Esophagus squamous epithelium (tissue), 5 donors: ENCODE measurements around the gene ZC3H7B. TPM values are rescaled to one million over a fixed set of nuclear protein-coding genes. Genes with fewer than 3 reads are reported as not detected.

Experiments used
- DNase-seq: peaks from one replicate; lab custom pipeline; 2025; lab: John Stamatoyannopoulos, UW
- H3K27ac ChIP-seq, 4 donors: fragments of 200-600 bp; sonication (generic); one replicate each; pipeline ENCODE4 v1.5.1; 2016 to 2019; ENCODE audit warnings: mild to moderate bottlenecking in 1 of 4
- H3K27me3 ChIP-seq, 4 donors: fragments of 200-600 bp; sonication (generic); 1 replicate in 3 of 4; 2 replicates in 1 of 4; pipeline versions ENCODE4 v1.5.1 to v1.6.0; 2017 to 2021; ENCODE audit warnings: antibody characterized with exemption in 1 of 4
- H3K36me3 ChIP-seq, 3 donors: fragments of 200-600 bp; sonication (generic); one replicate each; pipeline ENCODE4 v1.5.1; 2016 to 2019
- H3K4me1 ChIP-seq, 3 donors: fragments of 200-600 bp; sonication (generic); one replicate each; pipeline ENCODE4 v1.5.1; 2017 to 2019
- H3K4me3 ChIP-seq, 4 donors: fragments of 200-600 bp; sonication (generic); 1 replicate in 3 of 4; 2 replicates in 1 of 4; pipeline ENCODE4 v1.5.1; 2016 to 2019; ENCODE audit warnings: mild to moderate bottlenecking in 2 of 4, moderate library complexity in 1 of 4
- H3K9me3 ChIP-seq, 3 donors: fragments of 200-600 bp; sonication (generic); one replicate each; pipeline ENCODE4 v1.5.1; 2016 to 2019
- CTCF ChIP-seq, 6 experiments: fragments of 450-650 bp in 4 of 6; fragments of 200-600 bp in 2 of 6; sonication (generic) in 2 of 6; IDR thresholded peaks; one replicate each; pipeline ENCODE4 v1.5.1; 2016 to 2019; ENCODE audit warnings: antibody characterized with exemption in 6 of 6, mild to moderate bottlenecking in 4 of 6, moderate library complexity in 4 of 6
- POLR2A ChIP-seq, 4 donors: fragments of 450-650 bp; IDR thresholded peaks; one replicate each; pipeline ENCODE4 v1.6.1; 2017; ENCODE audit warnings: antibody characterized with exemption in 4 of 4, mild to moderate bottlenecking in 4 of 4, moderate library complexity in 3 of 4
- WGBS, 2 donors: methylation state at CpG; one replicate each; pipeline ENCODE4 v1.1.5; 2018; 5-methylcytosine and 5-hydroxymethylcytosine counted together
- intact Hi-C: fragments of 100-400 bp; cut with DNase I; formaldehyde crosslinking; loops from one replicate; pipeline ENCODE4 v1.15.0; 2022
- total RNA-seq, 4 donors: library from RNA; depleted of rRNA; stranded (reverse); fragments of >200 nt; gene quantifications; one replicate each; pipeline ENCODE4 v1.1.0, GENCODE V29; 2016
- donor health status: DM: yes; HTN: yes; CAD: no.

The ZC3H7B gene
- total RNA-seq, 4 donors from 2014 or later = 18.7 to 36.8 (median 20.9) TPM

- DNase-seq = no peak
- no peak overlapping the region for H3K4me3 ChIP-seq
- intact Hi-C loops = no loop called here
- 73 to 88% methylated on average over 3 to 4 of the region's 4 CpGs for WGBS, 2 donors
- H3K36me3 ChIP-seq = peaks cover 19 to 49% (median 24%) of the 10 kb centered on the region in 3 donors
- H3K9me3 ChIP-seq = no peaks in the 10 kb centered on the region
- no peaks in the 10 kb centered on the region for H3K27me3 ChIP-seq
- H3K4me1 ChIP-seq = peaks cover 0 to 5% (median 0%) of the 10 kb centered on the region in 3 donors
- TF ChIP-seq POLR2A (IDR thresholded peaks at IDR 0.05) (no peak), CTCF (IDR thresholded peaks at IDR 0.05) (no peak)
- no peak overlapping the region for H3K27ac ChIP-seq
These were observed 58.1 kb downstream of the ZC3H7B start for GRCh38 chr22:41359376-41359775.

GRCh38 chr22:41360126-41360525 lies 58.8 kb downstream of the ZC3H7B start:
- H3K4me3 ChIP-seq = no peak overlapping the region
- no peaks in the 10 kb centered on the region for H3K27me3 ChIP-seq
- peaks cover 0 to 7% (median 0%) of the 10 kb centered on the region in 3 donors for H3K4me1 ChIP-seq
- TF ChIP-seq CTCF (IDR thresholded peaks at IDR 0.05) (no peak), POLR2A (IDR thresholded peaks at IDR 0.05) (no peak)
- no peak for DNase-seq
- H3K27ac ChIP-seq = no peak overlapping the region
- 51 to 52% methylated on average over 6 to 9 of the region's 11 CpGs for WGBS, 2 donors
- intact Hi-C loops = no loop called here
- peaks cover 19 to 41% (median 22%) of the 10 kb centered on the region in 3 donors for H3K36me3 ChIP-seq
- H3K9me3 ChIP-seq = no peaks in the 10 kb centered on the region

DNA sequence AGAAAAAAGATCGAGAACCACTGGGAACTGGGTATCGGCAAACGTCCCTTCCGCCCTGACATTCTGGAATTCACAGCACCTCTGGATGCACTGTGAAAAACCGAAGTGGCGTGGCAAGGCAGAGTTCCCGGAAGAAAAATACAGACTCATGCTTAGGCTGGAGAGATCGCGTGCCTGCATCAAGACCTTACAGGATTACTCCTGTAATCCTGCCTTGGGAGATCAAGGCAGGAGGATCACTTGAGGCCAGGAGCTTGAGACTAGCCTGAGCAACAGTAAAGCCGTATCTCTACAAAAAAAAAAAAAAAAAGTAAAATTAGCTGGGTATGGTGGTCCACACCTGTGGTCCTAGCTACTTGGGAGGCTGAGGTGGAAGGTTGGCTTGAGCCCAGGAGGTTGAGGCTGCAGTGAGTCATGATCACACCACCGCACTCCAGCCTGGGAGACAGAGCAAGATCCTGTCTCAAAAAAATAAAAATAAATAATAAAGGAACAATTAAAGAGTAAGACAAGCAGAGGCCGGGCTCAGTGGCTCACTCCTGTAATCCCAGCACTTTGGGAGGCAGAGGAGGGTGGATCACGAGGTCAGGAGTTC lies 60.5 kb downstream of the ZC3H7B start:
- H3K27me3 ChIP-seq = peaks cover 0 to 5% (median 0%) of the 10 kb centered on the region in 4 donors
- peaks cover 6 to 24% (median 8%) of the 10 kb centered on the region in 3 donors for H3K36me3 ChIP-seq
- TF ChIP-seq CTCF (IDR thresholded peaks at IDR 0.05) (no peak), POLR2A (IDR thresholded peaks at IDR 0.05) (no peak)
- H3K4me3 ChIP-seq = no peak overlapping the region
- H3K9me3 ChIP-seq = no peaks in the 10 kb centered on the region
- intact Hi-C loops = no loop called here
- 74 to 76% methylated on average over 7 to 13 of the region's 13 CpGs for WGBS, 2 donors
- H3K4me1 ChIP-seq = peaks cover 0 to 24% (median 5%) of the 10 kb centered on the region in 3 donors
- DNase-seq = no peak
- no peak overlapping the region for H3K27ac ChIP-seq

DNA sequence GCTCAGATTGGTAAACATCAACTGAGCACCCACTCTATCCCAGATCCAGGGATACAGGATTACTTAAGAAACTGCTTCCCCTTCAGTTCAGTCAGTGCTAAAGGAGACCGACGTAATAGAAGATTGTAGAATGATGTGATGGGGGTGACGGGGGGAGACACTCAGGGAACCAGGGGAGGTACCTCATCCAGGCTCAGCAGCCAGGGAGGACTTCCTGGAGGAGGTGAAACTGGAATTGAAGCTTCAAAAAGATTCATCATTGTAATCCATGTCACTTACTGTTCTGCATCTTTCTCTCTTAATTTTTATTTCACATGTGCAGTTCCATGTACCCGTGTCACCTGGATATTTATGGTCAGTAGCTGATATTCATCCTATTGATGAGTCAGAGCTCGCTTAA lies 61.3 kb downstream of the ZC3H7B start:
- no peak for TF ChIP-seq CTCF (IDR thresholded peaks at IDR 0.05)
- TF ChIP-seq POLR2A (IDR thresholded peaks at IDR 0.05) = no peak
- Histone ChIP-seq H3K4me1 (peaks cover 7 to 32% (median 11%) of the 10 kb centered on the region in 3 donors), H3K27me3 (peaks cover 0 to 10% (median 0%) of the 10 kb centered on the region in 4 donors), H3K4me3 (no peak overlapping the region), H3K36me3 (peaks cover 0 to 16% (median 2%) of the 10 kb centered on the region in 3 donors), H3K9me3 (no peaks in the 10 kb centered on the region), H3K27ac (no peak overlapping the region)
- intact Hi-C loops = no loop called here
- DNase-seq = no peak
- 86% methylated on average over 5 of the region's 5 CpGs for WGBS, 2 donors

GRCh38 chr22:41364233-41364632 lies 62.9 kb downstream of the ZC3H7B start:
- H3K36me3 ChIP-seq = peaks cover 0 to under 1% (median 0%) of the 10 kb centered on the region in 3 donors
- H3K27ac ChIP-seq = no peak overlapping the region
- 88 to 91% methylated on average over 5 of the region's 6 CpGs for WGBS, 2 donors
- H3K9me3 ChIP-seq = no peaks in the 10 kb centered on the region
- H3K27me3 ChIP-seq = peaks cover 0 to 22% (median 0%) of the 10 kb centered on the region in 4 donors
- intact Hi-C loops = no loop called here
- H3K4me3 ChIP-seq = no peak overlapping the region
- no peak for DNase-seq
- peaks cover 17 to 48% (median 27%) of the 10 kb centered on the region in 3 donors for H3K4me1 ChIP-seq
- no peak for TF ChIP-seq POLR2A (IDR thresholded peaks at IDR 0.05)
- no peak for TF ChIP-seq CTCF (IDR thresholded peaks at IDR 0.05)
